K562 (cell line): ENCODE results near the gene MAP2K3. TPM values are rescaled to one million over a fixed set of nuclear protein-coding genes. Genes with fewer than 3 reads are reported as not detected.

Experiments
- ATAC-seq: fragments of 200-7000 bp; cut with Tn5 transposase; 3 replicates; pipeline ENCODE4 v1.9.1; 2020; ENCODE audit warnings: moderate library complexity
- BruUV-seq: library from RNA; stranded (reverse); fragments of 400-500 nt; replicated peaks from 2 replicates; lab custom pipeline; 2021; lab: Mats Ljungman, UMichigan
- CTCF ChIA-PET: fragments of 300-600 bp; formaldehyde crosslinking; extraction: SDS; loops from one replicate; lab custom pipeline; 2021; ENCODE audit warnings: low intra/inter-chr PET ratio; lab: Yijun Ruan, JAX
- POLR2A ChIA-PET: fragments of 300-600, 350-650 bp; sonication (Branson Sonifier 250); formaldehyde crosslinking; extraction: SDS; loops from one replicate; lab custom pipeline; 2021; ENCODE audit warnings: antibody characterized with exemption, inconsistent platforms; lab: Yijun Ruan, JAX
- DNase-seq, 4 experiments: peaks; one replicate each; pipeline versions ENCODE4 v3.0.0 to v3.0.0-alpha.2; 2011 to 2018; ENCODE audit warnings: low spot score in 3 of 4, mixed read lengths in 3 of 4; ENCODE audit errors: extremely low read depth in 1 of 4
- FAIRE-seq: peaks from 2 replicates; lab custom pipeline; 2011; peaks lifted over from hg19 to GRCh38; lab: Jason Lieb, UNC
- H2AFZ ChIP-seq: 2 replicates; pipeline ENCODE4 v1.6.0; 2011; ENCODE audit warnings: low read depth, low read length, control low read depth, inconsistent platforms
- H3K27ac ChIP-seq: fragments of 200-600 bp; 3 replicates; pipeline ENCODE4 v1.8.0; 2011; ENCODE audit warnings: low read depth, mild to moderate bottlenecking, control low read depth, inconsistent platforms, low read length, moderate library complexity, mixed read lengths; ENCODE audit errors: extremely low read depth
- H3K27me3 ChIP-seq, 2 experiments: fragments of 300-600 bp in 1 of 2; 2 replicates in 1 of 2; 3 replicates in 1 of 2; pipeline versions ENCODE4 v1.6.0 to v1.8.0; 2011; ENCODE audit warnings: inconsistent platforms in 2 of 2, low read length in 2 of 2, mild to moderate bottlenecking in 1 of 2, mixed read lengths in 1 of 2, moderate library complexity in 1 of 2; ENCODE audit not compliant: control insufficient read depth in 2 of 2, insufficient read depth in 2 of 2
- H3K36me3 ChIP-seq: fragments of 300-600 bp; 3 replicates; pipeline ENCODE4 v1.8.0; 2011; ENCODE audit warnings: mild to moderate bottlenecking, low read length, inconsistent platforms; ENCODE audit not compliant: control insufficient read depth, insufficient read depth
- H3K4me1 ChIP-seq, 2 experiments: fragments of 200-600 bp in 1 of 2; replicated peaks in 1 of 2; 2 replicates in 1 of 2; 3 replicates in 1 of 2; pipeline versions ENCODE4 v1.5.1 to v1.8.0; 2011; ENCODE audit warnings: inconsistent platforms in 2 of 2, low read length in 2 of 2, mild to moderate bottlenecking in 1 of 2, mixed read lengths in 1 of 2, moderate library complexity in 1 of 2; ENCODE audit not compliant: control insufficient read depth in 2 of 2, insufficient read depth in 2 of 2
- H3K4me2 ChIP-seq: 2 replicates; pipeline ENCODE4 v1.6.1; 2011; ENCODE audit warnings: low read length, control low read depth, inconsistent platforms, mixed read lengths; ENCODE audit not compliant: insufficient read depth
- H3K4me3 ChIP-seq: fragments of 200-600 bp; sonication (generic), shearing (Covaris generic); 2 replicates; pipeline ENCODE4 v1.5.1; 2016; ENCODE audit warnings: control low read depth, inconsistent platforms
- H3K79me2 ChIP-seq: fragments of 200-600 bp; 3 replicates; pipeline ENCODE4 v1.8.0; 2011; ENCODE audit warnings: low read length, inconsistent platforms; ENCODE audit not compliant: control insufficient read depth, insufficient read depth
- H3K9ac ChIP-seq, 2 experiments: 2 replicates each; pipeline versions ENCODE4 v1.6.0 to v1.6.1; 2011; ENCODE audit warnings: low read depth in 2 of 2, low read length in 2 of 2, control low read depth in 1 of 2, inconsistent platforms in 1 of 2, mild to moderate bottlenecking in 1 of 2, mixed read lengths in 1 of 2; ENCODE audit not compliant: insufficient read depth in 1 of 2
- H3K9me1 ChIP-seq: one replicate; pipeline ENCODE4 v1.6.0; 2011; ENCODE audit warnings: inconsistent platforms, mild to moderate bottlenecking, low read length, moderate library complexity; ENCODE audit not compliant: control insufficient read depth, insufficient read depth
- H3K9me3 ChIP-seq: replicated peaks from 2 replicates; pipeline ENCODE4 v1.5.1; 2011; ENCODE audit warnings: low read depth, low read length, inconsistent platforms; ENCODE audit not compliant: control insufficient read depth, insufficient read depth
- H4K20me1 ChIP-seq: replicated peaks from 2 replicates; pipeline ENCODE4 v1.6.1; 2011; ENCODE audit warnings: low read length, inconsistent platforms, mixed read lengths; ENCODE audit not compliant: control insufficient read depth, insufficient read depth
- CTCFL ChIP-seq: IDR thresholded peaks from 2 replicates; pipeline ENCODE4 v1.6.1; 2011; ENCODE audit warnings: borderline replicate concordance, low read depth, mild to moderate bottlenecking, moderate library complexity, low read length; ENCODE audit not compliant: insufficient read depth, poor library complexity, severe bottlenecking
- JUNB ChIP-seq: fragments of 450-650 bp; formaldehyde crosslinking; conservative IDR thresholded peaks from 2 replicates; pipeline ENCODE4 v1.4.0; 2020; ENCODE audit warnings: mild to moderate bottlenecking
- NKRF ChIP-seq: fragments of 450-650 bp; IDR thresholded peaks from 2 replicates; pipeline ENCODE4 v1.6.1; 2016; ENCODE audit warnings: borderline replicate concordance
- POLR2G ChIP-seq: fragments of 200-400 bp; formaldehyde crosslinking; IDR thresholded peaks from 2 replicates; pipeline ENCODE4 v1.6.1; 2017; ENCODE audit warnings: low read depth, mild to moderate bottlenecking, antibody characterized with exemption, low read length, moderate library complexity
- PRPF4 ChIP-seq: fragments of 200-400 bp; formaldehyde crosslinking; IDR thresholded peaks from one replicate; pipeline ENCODE4 v1.6.1; 2017; ENCODE audit warnings: low read length, low read depth, mild to moderate bottlenecking; ENCODE audit not compliant: insufficient read depth, poor library complexity, severe bottlenecking
- SMARCA5 ChIP-seq: fragments of 450-650 bp; IDR thresholded peaks from 2 replicates; pipeline ENCODE4 v1.6.1; 2016
- ZNF384 ChIP-seq: IDR thresholded peaks from 2 replicates; pipeline ENCODE4 v1.6.1; 2012; ENCODE audit warnings: low read depth, low read length, improper control_type of control experiment
- WGBS: fragments of 100-300 bp; shearing (Covaris generic); methylation state at CpG from one replicate; pipeline ENCODE4 v1.1.6; 2016; ENCODE audit warnings: low coverage, mixed read lengths; ENCODE audit not compliant: insufficient coverage; ENCODE audit errors: missing lambda C conversion rate; 5-methylcytosine and 5-hydroxymethylcytosine counted together
- in situ Hi-C: fragments of 300-500 bp; cut with MboI; formaldehyde crosslinking; loops from 4 replicates; pipeline ENCODE4 v1.15.0; 2018; ENCODE audit warnings: inconsistent platforms, mixed read lengths
- intact Hi-C: fragments of 100-400 bp; cut with micrococcal nuclease; formaldehyde crosslinking; loops from 2 replicates; pipeline ENCODE4 v1.14.2; 2022
- polyA plus RNA-seq, 8 experiments: library from polyadenylated mRNA; depleted of rRNA in 4 of 8; stranded (reverse) in 5 of 8; unstranded in 3 of 8; fragments of >200 nt; fragmentation: Nextera tagmentation in 2 of 8; fragmentation: Illumina TruSeq in 1 of 8; extraction: Ambion mirVana in 2 of 8; extraction: Trizol in 1 of 8; gene quantifications; 2 replicates each; pipeline versions ENCODE4 v1.2.1 to v1.2.3, GENCODE V29; 2011 to 2014; ENCODE audit warnings: inconsistent platforms in 1 of 8, missing spikeins in 1 of 8
- total RNA-seq, 7 experiments: library from RNA; depleted of rRNA in 6 of 7; stranded (reverse); fragments of >200 nt in 6 of 7; fragmentation: Illumina TruSeq in 2 of 7; extraction: Trizol in 2 of 7; gene quantifications; 2 replicates each; pipeline versions ENCODE4 v1.2.1 to v1.2.3, GENCODE V29; 2011 to 2021; ENCODE audit warnings: low replicate concordance in 1 of 7

The MAP2K3 gene
- total and polyA plus RNA-seq, 9 of the 15 experiments (the other 6 are each of a cell fraction or from before 2014, with no cell fraction given) = 0.18 to 14.8 (median 3.5) TPM

- TF ChIP-seq ZNF384 (no peak), NKRF (no peak), CTCFL (peak; percentile 34)
- TF ChIP-seq, all 486 proteins: peak for 7
Observed at GRCh38 chr17:21239680-21240368, 44.7 kb upstream of the MAP2K3 start (continued).

- intact Hi-C loops (no loop called here), in situ Hi-C loops (no loop called here)
- Histone ChIP-seq H3K4me1 (peaks cover 2 to 9% of the 10 kb centered on the region in 2 experiments; a peak in 3 of 5 replicates), H2AFZ (no peak overlapping the region), H3K27me3 (no peaks in the 10 kb centered on the region), H3K9me1 (peaks cover 3% of the 10 kb centered on the region), H3K79me2 (no peaks in the 10 kb centered on the region), H4K20me1 (no peaks in the 10 kb centered on the region), H3K9me3 (no peaks in the 10 kb centered on the region), H3K27ac (no peak overlapping the region), H3K4me3 (no peak overlapping the region), H3K9ac (peak overlapping the region in 1 of 2 experiments; percentile 58; a peak in 2 of 4 replicates), H3K36me3 (no peaks in the 10 kb centered on the region), H3K4me2 (no peak overlapping the region)
- no peak for DNase-seq
- WGBS = 61% methylated on average over 8 of the region's 25 CpGs
- TF ChIP-seq JUNB (CRISPR knock-in tag) (no peak), POLR2G (peak; percentile 65), SMARCA5 (no peak), PRPF4 (no peak)
- no peak for ATAC-seq
- no TSS peak for BruUV-seq
- POLR2A ChIA-PET = interaction anchor here (1.2 kb wide), 1 partner anchor 9 kb away, joined by 4 read pairs; no protein-coding TSS in a partner anchor
- no peak for FAIRE-seq
- CTCF ChIA-PET = no interaction called here
Observed at GRCh38 chr17:21240369-21241055, 44.0 kb upstream of the MAP2K3 start.
